Panc1 (cell line): ENCODE measurements around the gene IGIP. TPM values are rescaled to one million over a fixed set of nuclear protein-coding genes. Genes with fewer than 3 reads are reported as not detected.

Experiments
- ATAC-seq: fragments of 200-7000 bp; cut with Tn5 transposase; 2 replicates; pipeline ENCODE4 v1.9.1; 2020; ENCODE audit warnings: mild to moderate bottlenecking, moderate library complexity
- BruUV-seq: library from RNA; stranded (reverse); fragments of 400-500 nt; replicated peaks from 2 replicates; lab custom pipeline; 2021; lab: Mats Ljungman, UMichigan
- CTCF ChIA-PET: fragments of 300-600 bp; sonication (Branson Sonifier 250); formaldehyde crosslinking; loops from one replicate; lab custom pipeline; 2022; ENCODE audit warnings: antibody characterized with exemption; lab: Charles Lee
- POLR2A ChIA-PET: fragments of 300-600 bp; sonication (Branson Sonifier 250); formaldehyde crosslinking; loops from one replicate; lab custom pipeline; 2022; ENCODE audit warnings: antibody characterized with exemption; lab: Charles Lee
- DNase-seq: peaks from one replicate; pipeline ENCODE4 v3.0.0-alpha.2; 2010; ENCODE audit warnings: low read depth, low spot score
- H3K27ac ChIP-seq: 2 replicates; pipeline ENCODE4 v1.5.1; 2011; ENCODE audit warnings: mild to moderate bottlenecking, low read length, inconsistent platforms
- H3K27me3 ChIP-seq: fragments of 200-500 bp; sonication (Bioruptor generic); 2 replicates; pipeline ENCODE4 v1.6.0; 2014; ENCODE audit warnings: low read length, inconsistent platforms; ENCODE audit not compliant: control insufficient read depth, insufficient read depth
- H3K36me3 ChIP-seq: fragments of 200-500 bp; sonication (Bioruptor generic); 2 replicates; pipeline ENCODE4 v1.5.1; 2014; ENCODE audit warnings: inconsistent platforms, mild to moderate bottlenecking, low read length, moderate library complexity; ENCODE audit not compliant: control insufficient read depth, insufficient read depth
- H3K4me1 ChIP-seq: 2 replicates; pipeline ENCODE4 v1.5.1; 2011; ENCODE audit warnings: inconsistent platforms, mild to moderate bottlenecking, low read length, moderate library complexity; ENCODE audit not compliant: control insufficient read depth, insufficient read depth
- H3K4me3 ChIP-seq, 2 experiments: 2 replicates each; pipeline ENCODE4 v1.5.1; 2011 to 2012; ENCODE audit warnings: low read depth in 2 of 2, low read length in 2 of 2, mild to moderate bottlenecking in 2 of 2, inconsistent platforms in 1 of 2, moderate library complexity in 1 of 2
- H3K9me3 ChIP-seq: fragments of 200-500 bp; sonication (Bioruptor generic); 2 replicates; pipeline ENCODE4 v1.5.1; 2014; ENCODE audit warnings: low read depth, mild to moderate bottlenecking, inconsistent platforms, low read length, moderate library complexity; ENCODE audit not compliant: control insufficient read depth, insufficient read depth
- CTCF ChIP-seq: fragments of 450-650 bp; IDR thresholded peaks from 2 replicates; pipeline ENCODE4 v1.5.1; 2017; ENCODE audit warnings: mild to moderate bottlenecking
- POLR2AphosphoS5 ChIP-seq: IDR thresholded peaks from 2 replicates; pipeline ENCODE4 v1.6.1; 2012; ENCODE audit warnings: mild to moderate bottlenecking, low read depth, low read length, moderate library complexity
- SIN3A ChIP-seq: IDR thresholded peaks from 2 replicates; pipeline ENCODE4 v1.6.1; 2012; ENCODE audit warnings: low read depth, mild to moderate bottlenecking, low read length, moderate library complexity, borderline replicate concordance; ENCODE audit not compliant: insufficient read depth
- TCF7L2 ChIP-seq: IDR thresholded peaks from 2 replicates; pipeline ENCODE4 v1.6.1; 2011; ENCODE audit warnings: mild to moderate bottlenecking, low read depth, low read length, inconsistent platforms
- in situ Hi-C: cut with HindIII; loops from 2 replicates; pipeline ENCODE4 v1.10.0; 2016; ENCODE audit warnings: low sequenced_read_pairs, low pct_unique_long_range_greater_than_20kb
- intact Hi-C: fragments of 100-400 bp; cut with micrococcal nuclease; formaldehyde crosslinking; loops from one replicate; pipeline ENCODE4 v1.10.0; 2022; ENCODE audit not compliant: unreplicated experiment
- total RNA-seq: library from RNA; stranded (reverse); gene quantifications from one replicate; pipeline ENCODE4 v1.2.1, GENCODE V29; 2021; ENCODE audit not compliant: unreplicated experiment
- TF ChIP-seq, protein P1 (sequence below), 2 experiments: IDR thresholded peaks; 2 replicates each; pipeline ENCODE4 v1.6.1; 2011 to 2012; ENCODE audit warnings: low read depth in 2 of 2, control low read depth in 1 of 2, low read length in 1 of 2, mild to moderate bottlenecking in 1 of 2, moderate library complexity in 1 of 2; ENCODE audit not compliant: insufficient read depth in 1 of 2

Gene IGIP
- total RNA-seq, 1 experiment from 2014 or later: 7.7 TPM

- Histone ChIP-seq H3K4me3 (no peak overlapping the region), H3K27me3 (no peaks in the 10 kb centered on the region), H3K36me3 (no peaks in the 10 kb centered on the region), H3K9me3 (no peaks in the 10 kb centered on the region), H3K4me1 (peaks cover 5% of the 10 kb centered on the region; the same call in 1 of the 2 replicates), H3K27ac (no peak overlapping the region)
- no TSS peak for BruUV-seq
- ChIA-PET POLR2A (interaction anchor here (0.7 kb wide), 1 partner anchor 108 kb away, joined by 12 read pairs; no protein-coding TSS in a partner anchor), CTCF (no interaction called here)
- ATAC-seq (no peak), DNase-seq (no peak)
- in situ Hi-C loops: no loop called here
- TF ChIP-seq SIN3A (no peak), TCF7L2 (no peak), POLR2AphosphoS5 (no peak), CTCF (no peak)
- TF ChIP-seq, protein P1, sequence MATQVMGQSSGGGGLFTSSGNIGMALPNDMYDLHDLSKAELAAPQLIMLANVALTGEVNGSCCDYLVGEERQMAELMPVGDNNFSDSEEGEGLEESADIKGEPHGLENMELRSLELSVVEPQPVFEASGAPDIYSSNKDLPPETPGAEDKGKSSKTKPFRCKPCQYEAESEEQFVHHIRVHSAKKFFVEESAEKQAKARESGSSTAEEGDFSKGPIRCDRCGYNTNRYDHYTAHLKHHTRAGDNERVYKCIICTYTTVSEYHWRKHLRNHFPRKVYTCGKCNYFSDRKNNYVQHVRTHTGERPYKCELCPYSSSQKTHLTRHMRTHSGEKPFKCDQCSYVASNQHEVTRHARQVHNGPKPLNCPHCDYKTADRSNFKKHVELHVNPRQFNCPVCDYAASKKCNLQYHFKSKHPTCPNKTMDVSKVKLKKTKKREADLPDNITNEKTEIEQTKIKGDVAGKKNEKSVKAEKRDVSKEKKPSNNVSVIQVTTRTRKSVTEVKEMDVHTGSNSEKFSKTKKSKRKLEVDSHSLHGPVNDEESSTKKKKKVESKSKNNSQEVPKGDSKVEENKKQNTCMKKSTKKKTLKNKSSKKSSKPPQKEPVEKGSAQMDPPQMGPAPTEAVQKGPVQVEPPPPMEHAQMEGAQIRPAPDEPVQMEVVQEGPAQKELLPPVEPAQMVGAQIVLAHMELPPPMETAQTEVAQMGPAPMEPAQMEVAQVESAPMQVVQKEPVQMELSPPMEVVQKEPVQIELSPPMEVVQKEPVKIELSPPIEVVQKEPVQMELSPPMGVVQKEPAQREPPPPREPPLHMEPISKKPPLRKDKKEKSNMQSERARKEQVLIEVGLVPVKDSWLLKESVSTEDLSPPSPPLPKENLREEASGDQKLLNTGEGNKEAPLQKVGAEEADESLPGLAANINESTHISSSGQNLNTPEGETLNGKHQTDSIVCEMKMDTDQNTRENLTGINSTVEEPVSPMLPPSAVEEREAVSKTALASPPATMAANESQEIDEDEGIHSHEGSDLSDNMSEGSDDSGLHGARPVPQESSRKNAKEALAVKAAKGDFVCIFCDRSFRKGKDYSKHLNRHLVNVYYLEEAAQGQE (IDR thresholded peaks at IDR 0.05; ENCODE audit: insufficient read depth in 1 of 2, low read depth in 2 of 2, low read length in 1 of 2): no peak
- intact Hi-C loops: no loop called here
These were observed 20.7 kb downstream of the IGIP start for GRCh38 chr5:140146523-140146842.

DNA sequence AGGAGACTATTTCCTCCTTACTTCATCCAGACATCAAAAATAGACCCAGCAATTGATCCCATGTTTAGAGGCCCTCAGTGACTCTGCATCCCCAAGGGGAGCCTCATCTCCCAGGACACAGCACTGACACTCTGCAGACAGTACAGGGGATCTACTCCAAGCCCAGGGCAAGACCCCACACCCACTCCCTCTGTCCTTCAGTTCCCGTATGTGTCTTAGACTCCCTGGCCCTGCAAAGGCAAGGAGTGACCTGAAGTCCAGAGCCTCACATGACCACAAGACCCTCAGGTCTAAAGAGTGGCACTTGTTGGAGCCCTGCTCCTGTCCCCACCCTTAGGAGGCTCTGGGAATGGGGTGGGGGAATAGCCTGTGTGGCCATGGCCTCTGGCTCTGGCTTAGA is 21.7 kb downstream of the IGIP start:
- DNase-seq: no peak
- H3K36me3 ChIP-seq: no peaks in the 10 kb centered on the region
- intact Hi-C loops (no loop called here), in situ Hi-C loops (no loop called here)
- ATAC-seq: no peak
- H3K4me1 ChIP-seq: peaks cover 5% of the 10 kb centered on the region; the same call in 1 of the 2 replicates
- no peaks in the 10 kb centered on the region for H3K9me3 ChIP-seq
- H3K27me3 ChIP-seq: no peaks in the 10 kb centered on the region
- CTCF ChIA-PET: interaction anchor here (0.7 kb wide), 1 partner anchor 125 kb away, joined by 3 read pairs; no protein-coding TSS in a partner anchor
- H3K4me3 ChIP-seq: no peak overlapping the region
- no peak for TF ChIP-seq SIN3A
- TF ChIP-seq, protein P1 (IDR thresholded peaks at IDR 0.05; ENCODE audit: insufficient read depth in 1 of 2, low read depth in 2 of 2, low read length in 1 of 2): no peak
- no peak for TF ChIP-seq CTCF
- no peak for TF ChIP-seq POLR2AphosphoS5
- TF ChIP-seq TCF7L2: no peak
- POLR2A ChIA-PET: no interaction called here
- H3K27ac ChIP-seq: no peak overlapping the region
- BruUV-seq: no TSS peak
